ENCODE data around the gene ADGRD2.

The ADGRD2 gene

GRCh38 chr9:124450241-124450924 lies at the start of gene ADGRD2:
Gene ADGRD2 (plus strand): TSS chr9:124450451. CDS start chr9:124451667, 1,216 bp downstream.
- Histone ChIP-seq H3K4me1 (ENCODE audit: insufficient read depth, low read length) (no peaks in the 10 kb centered on the region), H3K27me3 (ENCODE audit: control insufficient read depth in 1 of 2, insufficient read depth in 2 of 2, low read length in 2 of 2) (peaks cover 11 to 43% of the 10 kb centered on the region in 2 donors), H3K4me3 (ENCODE audit: low read depth in 1 of 2, low read length in 2 of 2) (no peak within 1 kb of the TSS), H3K27ac (ENCODE audit: low read depth, low read length) (no peak within 1 kb of the TSS), H3K9me3 (ENCODE audit: low read length) (no peaks in the 10 kb centered on the region), H3K9ac (ENCODE audit: low read length) (no peak within 1 kb of the TSS), H3K36me3 (ENCODE audit: insufficient read depth, low read length) (no peaks in the 10 kb centered on the region)

- Histone ChIP-seq H3K27ac (ENCODE audit: low read depth, low read length) (no peak overlapping the region), H3K4me1 (ENCODE audit: insufficient read depth, low read length) (peaks cover 15% of the 10 kb centered on the region), H3K27me3 (ENCODE audit: control insufficient read depth in 1 of 2, insufficient read depth in 2 of 2, low read length in 2 of 2) (no peaks in the 10 kb centered on the region), H3K36me3 (ENCODE audit: insufficient read depth, low read length) (peaks cover 39% of the 10 kb centered on the region), H3K9ac (ENCODE audit: low read length) (no peak overlapping the region), H3K9me3 (ENCODE audit: low read length) (no peaks in the 10 kb centered on the region), H3K4me3 (ENCODE audit: low read depth in 1 of 2, low read length in 2 of 2) (no peak overlapping the region)
These were observed 47.0 kb upstream of the ADGRD2 start for GRCh38 chr9:124403246-124403645.

GRCh38 chr9:124409410-124409809 lies 40.8 kb upstream of the ADGRD2 start:
- no peaks in the 10 kb centered on the region for H3K27me3 ChIP-seq (ENCODE audit: control insufficient read depth in 1 of 2, insufficient read depth in 2 of 2, low read length in 2 of 2)
- no peak overlapping the region for H3K27ac ChIP-seq (ENCODE audit: low read depth, low read length)
- H3K4me1 ChIP-seq (ENCODE audit: insufficient read depth, low read length): peaks cover 8% of the 10 kb centered on the region
- H3K9me3 ChIP-seq (ENCODE audit: low read length): no peaks in the 10 kb centered on the region
- H3K4me3 ChIP-seq (ENCODE audit: low read depth in 1 of 2, low read length in 2 of 2): no peak overlapping the region
- peaks cover 72% of the 10 kb centered on the region for H3K36me3 ChIP-seq (ENCODE audit: insufficient read depth, low read length)
- no peak overlapping the region for H3K9ac ChIP-seq (ENCODE audit: low read length)

GRCh38 chr9:124410321-124410913 lies 39.8 kb upstream of the ADGRD2 start:
- Histone ChIP-seq H3K9ac (ENCODE audit: low read length) (no peak overlapping the region), H3K4me1 (ENCODE audit: insufficient read depth, low read length) (peaks cover 11% of the 10 kb centered on the region), H3K27me3 (ENCODE audit: control insufficient read depth in 1 of 2, insufficient read depth in 2 of 2, low read length in 2 of 2) (no peaks in the 10 kb centered on the region), H3K36me3 (ENCODE audit: insufficient read depth, low read length) (peaks cover 67% of the 10 kb centered on the region), H3K4me3 (ENCODE audit: low read depth in 1 of 2, low read length in 2 of 2) (no peak overlapping the region), H3K9me3 (ENCODE audit: low read length) (no peaks in the 10 kb centered on the region), H3K27ac (ENCODE audit: low read depth, low read length) (no peak overlapping the region)

GRCh38 chr9:124411514-124412227 lies 38.6 kb upstream of the ADGRD2 start:
- Histone ChIP-seq H3K9ac (ENCODE audit: low read length) (no peak overlapping the region), H3K4me3 (ENCODE audit: low read depth in 1 of 2, low read length in 2 of 2) (no peak overlapping the region), H3K4me1 (ENCODE audit: insufficient read depth, low read length) (peaks cover 11% of the 10 kb centered on the region), H3K36me3 (ENCODE audit: insufficient read depth, low read length) (peaks cover 59% of the 10 kb centered on the region), H3K9me3 (ENCODE audit: low read length) (no peaks in the 10 kb centered on the region), H3K27ac (ENCODE audit: low read depth, low read length) (no peak overlapping the region), H3K27me3 (ENCODE audit: control insufficient read depth in 1 of 2, insufficient read depth in 2 of 2, low read length in 2 of 2) (no peaks in the 10 kb centered on the region)

- H3K9ac ChIP-seq (ENCODE audit: low read length): no peak overlapping the region
- H3K9me3 ChIP-seq (ENCODE audit: low read length): no peaks in the 10 kb centered on the region
- no peak overlapping the region for H3K4me3 ChIP-seq (ENCODE audit: low read depth in 1 of 2, low read length in 2 of 2)
- peaks cover 11% of the 10 kb centered on the region for H3K4me1 ChIP-seq (ENCODE audit: insufficient read depth, low read length)
- H3K36me3 ChIP-seq (ENCODE audit: insufficient read depth, low read length): peaks cover 54% of the 10 kb centered on the region
- H3K27me3 ChIP-seq (ENCODE audit: control insufficient read depth in 1 of 2, insufficient read depth in 2 of 2, low read length in 2 of 2): no peaks in the 10 kb centered on the region
- H3K27ac ChIP-seq (ENCODE audit: low read depth, low read length): no peak overlapping the region
These were observed 38.0 kb upstream of the ADGRD2 start for GRCh38 chr9:124412228-124412575.

- H3K4me1 ChIP-seq (ENCODE audit: insufficient read depth, low read length): peaks cover 12% of the 10 kb centered on the region
- H3K27me3 ChIP-seq (ENCODE audit: control insufficient read depth in 1 of 2, insufficient read depth in 2 of 2, low read length in 2 of 2): no peaks in the 10 kb centered on the region
- peaks cover 40% of the 10 kb centered on the region for H3K36me3 ChIP-seq (ENCODE audit: insufficient read depth, low read length)
- peak overlapping the region; percentile 78 for H3K9ac ChIP-seq (ENCODE audit: low read length)
- no peaks in the 10 kb centered on the region for H3K9me3 ChIP-seq (ENCODE audit: low read length)
- H3K4me3 ChIP-seq (ENCODE audit: low read depth in 1 of 2, low read length in 2 of 2): peak overlapping the region; percentile 77 to 98
- peak overlapping the region; percentile 43 for H3K27ac ChIP-seq (ENCODE audit: low read depth, low read length)
These were observed 35.6 kb upstream of the ADGRD2 start for GRCh38 chr9:124414612-124415011.

- H3K4me1 ChIP-seq (ENCODE audit: insufficient read depth, low read length): peaks cover 18% of the 10 kb centered on the region
- peak within 1 kb of the TSS; percentile 43 for H3K27ac ChIP-seq (ENCODE audit: low read depth, low read length)
- H3K9me3 ChIP-seq (ENCODE audit: low read length): no peaks in the 10 kb centered on the region
- H3K36me3 ChIP-seq (ENCODE audit: insufficient read depth, low read length): peaks cover 36% of the 10 kb centered on the region
- peak within 1 kb of the TSS; percentile 78 for H3K9ac ChIP-seq (ENCODE audit: low read length)
- H3K27me3 ChIP-seq (ENCODE audit: control insufficient read depth in 1 of 2, insufficient read depth in 2 of 2, low read length in 2 of 2): no peaks in the 10 kb centered on the region
- H3K4me3 ChIP-seq (ENCODE audit: low read depth in 1 of 2, low read length in 2 of 2): peak within 1 kb of the TSS; percentile 77 to 98
These were observed 35.0 kb upstream of the ADGRD2 start, which contains the start of gene PSMB7 for GRCh38 chr9:124415102-124415851. Gene PSMB7 (minus strand): TSS chr9:124415442. CDS start chr9:124415425, 17 bp downstream.

GRCh38 chr9:124415852-124416484 lies 34.3 kb upstream of the ADGRD2 start:
- H3K4me3 ChIP-seq (ENCODE audit: low read depth in 1 of 2, low read length in 2 of 2): peak overlapping the region; percentile 77 to 98
- H3K4me1 ChIP-seq (ENCODE audit: insufficient read depth, low read length): peaks cover 25% of the 10 kb centered on the region
- no peak overlapping the region for H3K9ac ChIP-seq (ENCODE audit: low read length)
- H3K9me3 ChIP-seq (ENCODE audit: low read length): no peaks in the 10 kb centered on the region
- H3K27me3 ChIP-seq (ENCODE audit: control insufficient read depth in 1 of 2, insufficient read depth in 2 of 2, low read length in 2 of 2): no peaks in the 10 kb centered on the region
- peaks cover 29% of the 10 kb centered on the region for H3K36me3 ChIP-seq (ENCODE audit: insufficient read depth, low read length)
- H3K27ac ChIP-seq (ENCODE audit: low read depth, low read length): no peak overlapping the region

GRCh38 chr9:124419832-124420489 lies 30.3 kb upstream of the ADGRD2 start:
- no peak overlapping the region for H3K9ac ChIP-seq (ENCODE audit: low read length)
- peaks cover 14% of the 10 kb centered on the region for H3K4me1 ChIP-seq (ENCODE audit: insufficient read depth, low read length)
- H3K27me3 ChIP-seq (ENCODE audit: control insufficient read depth in 1 of 2, insufficient read depth in 2 of 2, low read length in 2 of 2): no peaks in the 10 kb centered on the region
- H3K27ac ChIP-seq (ENCODE audit: low read depth, low read length): no peak overlapping the region
- no peak overlapping the region for H3K4me3 ChIP-seq (ENCODE audit: low read depth in 1 of 2, low read length in 2 of 2)
- no peaks in the 10 kb centered on the region for H3K9me3 ChIP-seq (ENCODE audit: low read length)
- no peaks in the 10 kb centered on the region for H3K36me3 ChIP-seq (ENCODE audit: insufficient read depth, low read length)

All from muscle layer of colon (tissue), 2 donors.